ENCODE data around the gene CNTNAP4.

DNA sequence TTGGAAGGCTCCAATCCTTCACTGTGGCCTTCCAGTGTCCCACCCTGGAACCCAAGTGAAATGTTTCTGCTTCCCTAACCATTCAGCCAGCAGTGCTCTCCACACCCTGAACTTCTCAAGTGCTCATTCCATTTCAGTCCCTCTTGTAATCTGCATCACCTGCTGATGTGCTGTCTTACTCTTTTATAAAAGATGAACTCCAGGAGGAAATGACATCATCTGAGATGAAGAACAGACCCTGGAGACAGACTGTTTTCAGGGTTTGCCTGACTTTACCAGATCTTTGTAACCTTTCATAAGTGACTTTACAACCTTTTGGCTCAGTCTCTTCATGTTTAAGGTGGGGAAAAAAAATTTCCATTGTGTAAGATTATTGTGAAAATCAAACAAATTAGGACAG, 61.3 kb downstream of the CNTNAP4 start:
- no peak for TF ChIP-seq POLR2A (IDR thresholded peaks at IDR 0.05; ENCODE audit: low read length)
- TF ChIP-seq GATA1 (IDR thresholded peaks at IDR 0.05; ENCODE audit: low read depth, low read length) = no peak
